Measurements from ENCODE around the gene SLC13A3. TPM values are rescaled to one million over a fixed set of nuclear protein-coding genes. Genes with fewer than 3 reads are reported as not detected.
A peak's percentile ranks its signal among the peaks of the same experiment; 100 is the strongest.

SLC13A3 gene
- total RNA-seq, 1 experiment from 2014 or later, result not detected

DNA sequence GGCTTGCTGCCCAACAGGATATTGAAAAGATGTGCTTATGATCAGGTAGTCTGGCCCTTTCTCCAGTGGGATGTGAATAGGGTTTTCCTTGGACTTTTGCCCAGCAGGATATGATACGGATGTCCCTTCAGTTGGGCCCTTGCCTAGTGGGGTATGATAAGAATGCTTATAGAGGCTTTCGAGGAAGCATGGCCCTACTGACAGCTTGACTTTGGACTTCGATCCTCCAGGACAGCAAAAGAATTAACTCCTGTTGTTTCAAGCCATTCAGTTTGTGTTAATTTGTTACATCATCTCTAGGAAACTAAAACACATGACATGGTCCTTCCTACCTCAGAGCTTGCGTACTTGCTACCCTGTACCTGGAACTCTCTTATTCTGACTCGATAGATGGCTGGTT lies 128.2 kb downstream of the SLC13A3 start:
- Histone ChIP-seq H3K9ac (ENCODE audit: low read length) (no peak overlapping the region), H3K4me3 (ENCODE audit: low read length) (no peak overlapping the region), H3K27ac (ENCODE audit: low read length) (no peak overlapping the region), H3K79me2 (ENCODE audit: low read length) (no peaks in the 10 kb centered on the region), H3K9me2 (replicated peaks; ENCODE audit: insufficient read depth, low read length) (no peaks in the 10 kb centered on the region), H3K4me1 (ENCODE audit: low read length) (peaks cover 12% of the 10 kb centered on the region), H3K36me3 (ENCODE audit: insufficient read depth, low read length) (no peaks in the 10 kb centered on the region), H3K9me3 (ENCODE audit: low read length) (no peaks in the 10 kb centered on the region), H3K4me2 (ENCODE audit: low read depth, low read length, poor library complexity, severe bottlenecking) (no peak overlapping the region), H3K27me3 (ENCODE audit: low read length) (no peaks in the 10 kb centered on the region), H2AFZ (ENCODE audit: low read length) (no peak overlapping the region), H4K20me1 (ENCODE audit: insufficient read depth, low read depth, low read length) (no peaks in the 10 kb centered on the region)
- DNase-seq, result no peak

- no peaks in the 10 kb centered on the region for H3K9me2 ChIP-seq (replicated peaks; ENCODE audit: insufficient read depth, low read length)
- no peaks in the 10 kb centered on the region for H3K27me3 ChIP-seq (ENCODE audit: low read length)
- no peak overlapping the region for H2AFZ ChIP-seq (ENCODE audit: low read length)
- H3K9me3 ChIP-seq (ENCODE audit: low read length), result no peaks in the 10 kb centered on the region
- H3K9ac ChIP-seq (ENCODE audit: low read length), result no peak overlapping the region
- H3K4me1 ChIP-seq (ENCODE audit: low read length), result peaks cover 12% of the 10 kb centered on the region
- no peaks in the 10 kb centered on the region for H3K79me2 ChIP-seq (ENCODE audit: low read length)
- H3K27ac ChIP-seq (ENCODE audit: low read length), result no peak overlapping the region
- no peaks in the 10 kb centered on the region for H4K20me1 ChIP-seq (ENCODE audit: insufficient read depth, low read depth, low read length)
- H3K4me2 ChIP-seq (ENCODE audit: low read depth, low read length, poor library complexity, severe bottlenecking), result no peak overlapping the region
- peak; percentile 83 for DNase-seq
- H3K36me3 ChIP-seq (ENCODE audit: insufficient read depth, low read length), result no peaks in the 10 kb centered on the region
- no peak overlapping the region for H3K4me3 ChIP-seq (ENCODE audit: low read length)
Observed at GRCh38 chr20:46520976-46521579, 130.2 kb downstream of the SLC13A3 start.

DNA sequence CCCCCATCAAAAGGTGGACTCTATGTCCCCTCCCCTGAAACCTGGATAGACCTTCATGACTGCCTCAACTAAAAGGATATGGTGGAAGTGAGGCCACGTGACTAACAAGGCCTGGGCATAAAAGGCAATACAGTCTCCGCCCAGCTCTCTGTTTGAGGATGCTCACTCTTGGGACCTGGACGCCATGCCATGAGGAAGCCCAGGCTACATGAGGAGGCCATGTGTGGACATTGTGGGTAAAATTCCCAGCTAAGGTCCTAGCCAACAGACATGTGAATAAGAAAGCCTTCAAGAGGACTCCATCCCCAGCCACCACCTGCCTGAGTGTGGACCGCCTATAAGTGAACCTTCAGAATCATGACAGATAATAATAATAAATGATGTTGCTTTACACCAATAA lies 130.7 kb downstream of the SLC13A3 start:
- DNase-seq, result peak; percentile 23
- H3K79me2 ChIP-seq (ENCODE audit: low read length), result no peaks in the 10 kb centered on the region
- H3K4me3 ChIP-seq (ENCODE audit: low read length), result no peak overlapping the region
- H3K9me3 ChIP-seq (ENCODE audit: low read length), result no peaks in the 10 kb centered on the region
- H3K36me3 ChIP-seq (ENCODE audit: insufficient read depth, low read length), result no peaks in the 10 kb centered on the region
- no peak overlapping the region for H2AFZ ChIP-seq (ENCODE audit: low read length)
- peaks cover 12% of the 10 kb centered on the region for H3K4me1 ChIP-seq (ENCODE audit: low read length)
- H3K27me3 ChIP-seq (ENCODE audit: low read length), result no peaks in the 10 kb centered on the region
- H3K27ac ChIP-seq (ENCODE audit: low read length), result no peak overlapping the region
- no peaks in the 10 kb centered on the region for H3K9me2 ChIP-seq (replicated peaks; ENCODE audit: insufficient read depth, low read length)
- H3K4me2 ChIP-seq (ENCODE audit: low read depth, low read length, poor library complexity, severe bottlenecking), result no peak overlapping the region
- no peak overlapping the region for H3K9ac ChIP-seq (ENCODE audit: low read length)
- H4K20me1 ChIP-seq (ENCODE audit: insufficient read depth, low read depth, low read length), result no peaks in the 10 kb centered on the region

DNA sequence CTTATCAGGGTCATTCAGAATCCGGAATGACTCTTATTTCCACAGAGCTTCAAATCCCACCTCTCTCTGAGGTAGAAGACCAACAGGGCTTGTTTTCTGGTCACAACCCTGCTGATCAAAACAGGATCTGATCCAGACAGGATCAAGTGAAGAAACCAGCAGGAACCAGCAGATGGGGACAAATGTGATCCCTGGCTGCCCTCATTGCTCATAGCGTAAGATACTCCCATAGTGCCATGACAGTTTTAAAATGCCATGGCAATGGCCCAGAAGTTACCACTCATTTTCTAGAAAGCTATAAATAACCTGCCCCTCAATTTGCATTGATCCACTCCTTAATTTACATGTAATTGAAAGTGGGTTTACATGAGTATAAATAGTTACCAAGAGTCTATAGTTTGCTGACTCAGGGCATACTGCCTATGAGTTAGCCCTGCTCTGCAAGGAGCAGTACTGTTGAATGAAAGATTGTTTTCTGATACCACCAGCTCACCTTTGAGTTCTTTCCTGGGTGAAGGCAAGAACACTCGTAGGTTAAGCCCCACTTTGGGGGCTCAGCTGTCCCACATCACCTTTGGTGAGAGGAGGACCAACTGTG lies 131.7 kb downstream of the SLC13A3 start:
- peak overlapping the region; percentile 7 for H3K4me2 ChIP-seq (ENCODE audit: low read depth, low read length, poor library complexity, severe bottlenecking)
- no peaks in the 10 kb centered on the region for H3K27me3 ChIP-seq (ENCODE audit: low read length)
- H2AFZ ChIP-seq (ENCODE audit: low read length), result no peak overlapping the region
- no peaks in the 10 kb centered on the region for H4K20me1 ChIP-seq (ENCODE audit: insufficient read depth, low read depth, low read length)
- H3K27ac ChIP-seq (ENCODE audit: low read length), result no peak overlapping the region
- H3K79me2 ChIP-seq (ENCODE audit: low read length), result no peaks in the 10 kb centered on the region
- H3K9ac ChIP-seq (ENCODE audit: low read length), result no peak overlapping the region
- H3K9me2 ChIP-seq (replicated peaks; ENCODE audit: insufficient read depth, low read length), result no peaks in the 10 kb centered on the region
- H3K4me3 ChIP-seq (ENCODE audit: low read length), result no peak overlapping the region
- H3K9me3 ChIP-seq (ENCODE audit: low read length), result no peaks in the 10 kb centered on the region
- H3K36me3 ChIP-seq (ENCODE audit: insufficient read depth, low read length), result no peaks in the 10 kb centered on the region
- no peak for DNase-seq
- peaks cover 12% of the 10 kb centered on the region for H3K4me1 ChIP-seq (ENCODE audit: low read length)

DNA sequence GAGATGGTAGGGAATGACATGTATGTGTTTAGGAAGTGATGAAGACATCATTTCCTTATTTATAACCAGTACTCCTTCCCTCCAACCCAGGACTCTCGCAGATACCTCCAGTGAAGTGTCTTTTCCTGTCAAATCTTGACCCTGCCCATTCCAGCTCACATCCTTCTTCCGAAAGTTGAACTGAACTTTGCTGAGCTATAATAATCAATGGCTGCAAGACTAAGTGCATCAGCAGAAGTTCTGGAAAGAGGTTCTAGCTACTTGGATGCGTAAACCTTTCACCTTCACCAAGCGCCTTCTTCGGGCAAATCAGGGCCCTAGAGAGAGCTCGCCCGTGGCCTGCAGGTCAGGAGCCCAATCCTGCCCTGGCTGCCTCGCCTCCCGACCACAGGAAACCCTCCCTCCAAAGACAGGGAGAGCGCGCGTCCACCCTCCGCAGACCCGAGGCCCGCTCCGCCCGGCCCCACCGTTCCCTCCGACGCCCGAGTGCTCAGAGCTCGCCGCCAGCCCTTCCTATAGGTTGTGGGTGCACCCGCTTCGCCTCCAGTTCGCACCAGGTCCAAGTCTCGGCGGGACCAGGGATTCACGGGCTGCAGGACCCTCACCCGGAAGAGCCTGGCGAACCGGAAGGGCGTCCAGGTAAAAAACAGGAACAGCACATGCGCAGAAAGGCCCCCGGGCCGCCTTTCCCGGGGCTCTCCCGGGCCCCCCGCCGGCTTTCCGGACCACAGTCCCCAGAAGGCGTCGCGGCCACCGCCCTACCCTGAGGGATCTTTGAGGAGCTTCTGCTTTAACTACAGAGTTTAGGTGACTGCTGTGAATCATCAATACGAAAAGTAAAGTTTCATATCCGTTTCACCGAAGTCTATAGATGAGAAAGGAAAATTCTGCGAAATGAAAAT lies 138.1 kb downstream of the SLC13A3 start, which contains the start of gene ZNF334:
TSS of gene ZNF334 (minus strand) at position 617 of the 902 bp plus-strand sequence. CDS start 1,457 bp downstream, outside the sequence.
- H3K27me3 ChIP-seq (ENCODE audit: low read length), result no peaks in the 10 kb centered on the region
- peak; percentile 20 for DNase-seq
- no peak within 1 kb of the TSS for H3K9ac ChIP-seq (ENCODE audit: low read length)
- H3K36me3 ChIP-seq (ENCODE audit: insufficient read depth, low read length), result no peaks in the 10 kb centered on the region
- no peak within 1 kb of the TSS for H3K27ac ChIP-seq (ENCODE audit: low read length)
- H4K20me1 ChIP-seq (ENCODE audit: insufficient read depth, low read depth, low read length), result no peaks in the 10 kb centered on the region
- no peaks in the 10 kb centered on the region for H3K4me1 ChIP-seq (ENCODE audit: low read length)
- no peaks in the 10 kb centered on the region for H3K79me2 ChIP-seq (ENCODE audit: low read length)
- H3K4me2 ChIP-seq (ENCODE audit: low read depth, low read length, poor library complexity, severe bottlenecking), result no peak within 1 kb of the TSS
- no peak within 1 kb of the TSS for H3K4me3 ChIP-seq (ENCODE audit: low read length)
- H3K9me2 ChIP-seq (replicated peaks; ENCODE audit: insufficient read depth, low read length), result no peaks in the 10 kb centered on the region
- no peak within 1 kb of the TSS for H2AFZ ChIP-seq (ENCODE audit: low read length)
- no peaks in the 10 kb centered on the region for H3K9me3 ChIP-seq (ENCODE audit: low read length)

GRCh38 chr20:46509523-46509922 lies 141.7 kb downstream of the SLC13A3 start:
- Histone ChIP-seq H3K27me3 (ENCODE audit: low read length) (no peaks in the 10 kb centered on the region), H3K9ac (ENCODE audit: low read length) (no peak overlapping the region), H2AFZ (ENCODE audit: low read length) (no peak overlapping the region), H3K9me3 (ENCODE audit: low read length) (no peaks in the 10 kb centered on the region), H4K20me1 (ENCODE audit: insufficient read depth, low read depth, low read length) (no peaks in the 10 kb centered on the region), H3K9me2 (replicated peaks; ENCODE audit: insufficient read depth, low read length) (no peaks in the 10 kb centered on the region), H3K4me1 (ENCODE audit: low read length) (no peaks in the 10 kb centered on the region), H3K27ac (ENCODE audit: low read length) (no peak overlapping the region), H3K36me3 (ENCODE audit: insufficient read depth, low read length) (no peaks in the 10 kb centered on the region), H3K4me2 (ENCODE audit: low read depth, low read length, poor library complexity, severe bottlenecking) (no peak overlapping the region), H3K4me3 (ENCODE audit: low read length) (no peak overlapping the region), H3K79me2 (ENCODE audit: low read length) (no peaks in the 10 kb centered on the region)
- DNase-seq, result peak; percentile 31

Other genes with a start within 250 kb of the SLC13A3 start
- gene ELMO2, start 244.8 kb downstream of the SLC13A3 start, total RNA-seq (2014; rRNA removed; shearing (Covaris generic); ENCODE audit: low replicate concordance), result 68.1 and 91.4 TPM in 2 replicates
- not detected in 2 replicates for gene ZNF334, start 137.9 kb downstream of the SLC13A3 start, total RNA-seq (2014; rRNA removed; shearing (Covaris generic); ENCODE audit: low replicate concordance)
- gene OCSTAMP, start 100.8 kb downstream of the SLC13A3 start, total RNA-seq (2014; rRNA removed; shearing (Covaris generic); ENCODE audit: low replicate concordance), result not detected in 2 replicates
- gene TP53RK, start 38.0 kb upstream of the SLC13A3 start, total RNA-seq (2014; rRNA removed; shearing (Covaris generic); ENCODE audit: low replicate concordance), result 22.9 and 24.9 TPM in 2 replicates
- not detected in 2 replicates for gene SLC2A10, start 58.2 kb upstream of the SLC13A3 start, total RNA-seq (2014; rRNA removed; shearing (Covaris generic); ENCODE audit: low replicate concordance)
- not detected in 2 replicates for gene EYA2, start 243.4 kb upstream of the SLC13A3 start, total RNA-seq (2014; rRNA removed; shearing (Covaris generic); ENCODE audit: low replicate concordance)

Measured in Karpas-422 (cell line).